H1 (cell line): ENCODE measurements around the gene BABAM2. TPM values are rescaled to one million over a fixed set of nuclear protein-coding genes. Genes with fewer than 3 reads are reported as not detected.

Experiments
- BACH1 ChIP-seq: IDR thresholded peaks from 2 replicates; pipeline ENCODE4 v1.6.1; 2012; ENCODE audit warnings: low read length, improper control_type of control experiment
- CBX8 ChIP-seq: fragments of 300-800, 300-1000 bp; sonication (generic); IDR thresholded peaks from 2 replicates; pipeline ENCODE4 v1.7.1; 2016; ENCODE audit warnings: low read depth, low read length, borderline replicate concordance
- KDM5A ChIP-seq: fragments of 200-600 bp; IDR thresholded peaks from 2 replicates; pipeline ENCODE4 v1.7.1; 2012; ENCODE audit warnings: mild to moderate bottlenecking, low read length, inconsistent platforms, mixed read lengths
- POU5F1 ChIP-seq: IDR thresholded peaks from 2 replicates; pipeline ENCODE4 v1.6.1; 2011; ENCODE audit warnings: low read depth, mild to moderate bottlenecking, low read length, moderate library complexity
- RAD21 ChIP-seq, 2 experiments: IDR thresholded peaks in 1 of 2; conservative IDR thresholded peaks in 1 of 2; 2 replicates each; pipeline ENCODE4 v1.6.1; 2011; ENCODE audit warnings: low read depth in 2 of 2, low read length in 2 of 2, improper control_type of control experiment in 1 of 2, inconsistent platforms in 1 of 2, mild to moderate bottlenecking in 1 of 2, moderate library complexity in 1 of 2
- RBBP5 ChIP-seq: IDR thresholded peaks from 2 replicates; pipeline ENCODE4 v1.7.1; 2012; ENCODE audit warnings: low read depth, mild to moderate bottlenecking, inconsistent platforms, low read length, moderate library complexity, borderline replicate concordance
- SP1 ChIP-seq: IDR thresholded peaks from 2 replicates; pipeline ENCODE4 v1.6.1; 2011; ENCODE audit warnings: low read depth, low read length
- TEAD4 ChIP-seq: IDR thresholded peaks from 2 replicates; pipeline ENCODE4 v1.6.1; 2012; ENCODE audit warnings: low read depth, low read length, inconsistent platforms, mixed read lengths
- USF2 ChIP-seq: IDR thresholded peaks from 2 replicates; pipeline ENCODE4 v1.6.1; 2011; ENCODE audit warnings: low read length, improper control_type of control experiment
- YY1 ChIP-seq: IDR thresholded peaks from 2 replicates; pipeline ENCODE4 v1.6.1; 2011; ENCODE audit warnings: low read depth, mild to moderate bottlenecking, low read length
- polyA plus RNA-seq, 7 experiments: library from polyadenylated mRNA; depleted of rRNA in 3 of 7; stranded (reverse) in 5 of 7; unstranded in 2 of 7; fragments of >200 nt in 5 of 7; fragments of 200-250 nt in 2 of 7; gene quantifications; 1 replicate in 5 of 7; 2 replicates in 1 of 7; 4 replicates in 1 of 7; pipeline versions ENCODE4 v1.2.1 to v1.2.3, GENCODE V29; 2011 to 2013; ENCODE audit warnings: missing spikeins in 2 of 7, mixed read lengths in 2 of 7
- total RNA-seq: library from RNA; stranded (reverse); fragmentation: NEBNext Ultra II Directional; extraction: Animal tissue kit (Norgen Biotek cat#: 25700); gene quantifications from 2 replicates; pipeline ENCODE4 v1.2.1, GENCODE V29; 2021
- TF ChIP-seq, protein P1 (sequence below): fragments of 300-600 bp; sonication (generic); IDR thresholded peaks from 2 replicates; pipeline ENCODE4 v1.7.1; 2012; ENCODE audit warnings: low read length, moderate library complexity, mild to moderate bottlenecking, inconsistent platforms; ENCODE audit not compliant: insufficient replicate concordance

The BABAM2 gene
- total and polyA plus RNA-seq, 2 of the 8 experiments (the other 6 are each of a cell fraction or from before 2014, with no cell fraction given): 15.8 to 20.9 TPM

DNA sequence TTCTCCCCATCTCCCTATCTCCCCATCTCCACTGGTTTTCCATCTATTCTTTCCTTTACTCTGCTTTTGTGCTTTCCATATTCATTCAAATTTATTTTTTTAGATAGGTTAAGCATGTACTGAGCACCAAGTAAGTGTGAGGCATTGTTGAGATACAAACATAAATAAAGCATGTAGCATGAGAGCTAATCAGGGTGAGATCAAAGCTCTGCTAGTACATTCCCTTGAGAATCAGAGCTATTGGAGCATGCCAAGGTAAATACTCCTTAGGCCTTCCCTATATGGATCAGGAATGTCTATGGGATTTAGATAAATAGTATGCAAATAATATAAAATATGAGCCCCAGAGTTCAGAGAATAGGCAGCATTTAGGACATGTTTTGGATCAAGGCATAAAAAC, 25.3 kb downstream of the BABAM2 start (continued):
- TF ChIP-seq, protein P1, sequence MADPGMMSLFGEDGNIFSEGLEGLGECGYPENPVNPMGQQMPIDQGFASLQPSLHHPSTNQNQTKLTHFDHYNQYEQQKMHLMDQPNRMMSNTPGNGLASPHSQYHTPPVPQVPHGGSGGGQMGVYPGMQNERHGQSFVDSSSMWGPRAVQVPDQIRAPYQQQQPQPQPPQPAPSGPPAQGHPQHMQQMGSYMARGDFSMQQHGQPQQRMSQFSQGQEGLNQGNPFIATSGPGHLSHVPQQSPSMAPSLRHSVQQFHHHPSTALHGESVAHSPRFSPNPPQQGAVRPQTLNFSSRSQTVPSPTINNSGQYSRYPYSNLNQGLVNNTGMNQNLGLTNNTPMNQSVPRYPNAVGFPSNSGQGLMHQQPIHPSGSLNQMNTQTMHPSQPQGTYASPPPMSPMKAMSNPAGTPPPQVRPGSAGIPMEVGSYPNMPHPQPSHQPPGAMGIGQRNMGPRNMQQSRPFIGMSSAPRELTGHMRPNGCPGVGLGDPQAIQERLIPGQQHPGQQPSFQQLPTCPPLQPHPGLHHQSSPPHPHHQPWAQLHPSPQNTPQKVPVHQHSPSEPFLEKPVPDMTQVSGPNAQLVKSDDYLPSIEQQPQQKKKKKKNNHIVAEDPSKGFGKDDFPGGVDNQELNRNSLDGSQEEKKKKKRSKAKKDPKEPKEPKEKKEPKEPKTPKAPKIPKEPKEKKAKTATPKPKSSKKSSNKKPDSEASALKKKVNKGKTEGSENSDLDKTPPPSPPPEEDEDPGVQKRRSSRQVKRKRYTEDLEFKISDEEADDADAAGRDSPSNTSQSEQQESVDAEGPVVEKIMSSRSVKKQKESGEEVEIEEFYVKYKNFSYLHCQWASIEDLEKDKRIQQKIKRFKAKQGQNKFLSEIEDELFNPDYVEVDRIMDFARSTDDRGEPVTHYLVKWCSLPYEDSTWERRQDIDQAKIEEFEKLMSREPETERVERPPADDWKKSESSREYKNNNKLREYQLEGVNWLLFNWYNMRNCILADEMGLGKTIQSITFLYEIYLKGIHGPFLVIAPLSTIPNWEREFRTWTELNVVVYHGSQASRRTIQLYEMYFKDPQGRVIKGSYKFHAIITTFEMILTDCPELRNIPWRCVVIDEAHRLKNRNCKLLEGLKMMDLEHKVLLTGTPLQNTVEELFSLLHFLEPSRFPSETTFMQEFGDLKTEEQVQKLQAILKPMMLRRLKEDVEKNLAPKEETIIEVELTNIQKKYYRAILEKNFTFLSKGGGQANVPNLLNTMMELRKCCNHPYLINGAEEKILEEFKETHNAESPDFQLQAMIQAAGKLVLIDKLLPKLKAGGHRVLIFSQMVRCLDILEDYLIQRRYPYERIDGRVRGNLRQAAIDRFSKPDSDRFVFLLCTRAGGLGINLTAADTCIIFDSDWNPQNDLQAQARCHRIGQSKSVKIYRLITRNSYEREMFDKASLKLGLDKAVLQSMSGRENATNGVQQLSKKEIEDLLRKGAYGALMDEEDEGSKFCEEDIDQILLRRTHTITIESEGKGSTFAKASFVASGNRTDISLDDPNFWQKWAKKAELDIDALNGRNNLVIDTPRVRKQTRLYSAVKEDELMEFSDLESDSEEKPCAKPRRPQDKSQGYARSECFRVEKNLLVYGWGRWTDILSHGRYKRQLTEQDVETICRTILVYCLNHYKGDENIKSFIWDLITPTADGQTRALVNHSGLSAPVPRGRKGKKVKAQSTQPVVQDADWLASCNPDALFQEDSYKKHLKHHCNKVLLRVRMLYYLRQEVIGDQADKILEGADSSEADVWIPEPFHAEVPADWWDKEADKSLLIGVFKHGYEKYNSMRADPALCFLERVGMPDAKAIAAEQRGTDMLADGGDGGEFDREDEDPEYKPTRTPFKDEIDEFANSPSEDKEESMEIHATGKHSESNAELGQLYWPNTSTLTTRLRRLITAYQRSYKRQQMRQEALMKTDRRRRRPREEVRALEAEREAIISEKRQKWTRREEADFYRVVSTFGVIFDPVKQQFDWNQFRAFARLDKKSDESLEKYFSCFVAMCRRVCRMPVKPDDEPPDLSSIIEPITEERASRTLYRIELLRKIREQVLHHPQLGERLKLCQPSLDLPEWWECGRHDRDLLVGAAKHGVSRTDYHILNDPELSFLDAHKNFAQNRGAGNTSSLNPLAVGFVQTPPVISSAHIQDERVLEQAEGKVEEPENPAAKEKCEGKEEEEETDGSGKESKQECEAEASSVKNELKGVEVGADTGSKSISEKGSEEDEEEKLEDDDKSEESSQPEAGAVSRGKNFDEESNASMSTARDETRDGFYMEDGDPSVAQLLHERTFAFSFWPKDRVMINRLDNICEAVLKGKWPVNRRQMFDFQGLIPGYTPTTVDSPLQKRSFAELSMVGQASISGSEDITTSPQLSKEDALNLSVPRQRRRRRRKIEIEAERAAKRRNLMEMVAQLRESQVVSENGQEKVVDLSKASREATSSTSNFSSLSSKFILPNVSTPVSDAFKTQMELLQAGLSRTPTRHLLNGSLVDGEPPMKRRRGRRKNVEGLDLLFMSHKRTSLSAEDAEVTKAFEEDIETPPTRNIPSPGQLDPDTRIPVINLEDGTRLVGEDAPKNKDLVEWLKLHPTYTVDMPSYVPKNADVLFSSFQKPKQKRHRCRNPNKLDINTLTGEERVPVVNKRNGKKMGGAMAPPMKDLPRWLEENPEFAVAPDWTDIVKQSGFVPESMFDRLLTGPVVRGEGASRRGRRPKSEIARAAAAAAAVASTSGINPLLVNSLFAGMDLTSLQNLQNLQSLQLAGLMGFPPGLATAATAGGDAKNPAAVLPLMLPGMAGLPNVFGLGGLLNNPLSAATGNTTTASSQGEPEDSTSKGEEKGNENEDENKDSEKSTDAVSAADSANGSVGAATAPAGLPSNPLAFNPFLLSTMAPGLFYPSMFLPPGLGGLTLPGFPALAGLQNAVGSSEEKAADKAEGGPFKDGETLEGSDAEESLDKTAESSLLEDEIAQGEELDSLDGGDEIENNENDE: no peak
- TF ChIP-seq RBBP5 (no peak), YY1 (no peak), SP1 (no peak), BACH1 (no peak), RAD21 (IDR thresholded peaks at IDR 0.05 in 1 of 2, conservative IDR thresholded peaks at IDR 0.05 in 1 of 2; ENCODE audit: low read depth in 2 of 2, low read length in 2 of 2) (no peak), TEAD4 (no peak), CBX8 (no peak), POU5F1 (no peak), USF2 (no peak), KDM5A (no peak)
